ENCODE data around the gene PSTPIP1.

PSTPIP1 gene

DNA sequence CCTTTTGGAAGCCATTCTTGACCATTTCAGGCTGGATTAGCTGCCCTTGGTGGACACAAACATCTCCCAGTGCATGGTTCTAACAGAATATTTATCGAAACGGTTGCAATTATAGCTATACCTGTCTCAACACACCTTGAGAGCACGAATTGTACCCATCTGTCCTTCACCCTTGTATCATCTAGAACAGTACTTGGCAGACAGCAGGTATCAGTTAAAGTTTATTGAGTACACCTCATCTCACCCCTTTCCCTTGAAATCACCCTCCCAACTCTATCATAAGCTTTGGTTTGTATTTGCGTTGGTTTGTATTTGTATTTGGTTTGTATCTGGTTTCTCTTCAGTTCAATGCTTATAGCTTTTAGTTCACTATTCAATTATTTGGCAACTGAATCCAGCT is 63.5 kb downstream of the PSTPIP1 start:
- no peak for TF ChIP-seq RARB (CRISPR knock-in tag; IDR thresholded peaks at IDR 0.05)
- TF ChIP-seq TOX (CRISPR knock-in tag; IDR thresholded peaks at IDR 0.05; ENCODE audit: borderline replicate concordance) = no peak
- no peak for TF ChIP-seq ZNF565 (CRISPR knock-in tag; conservative IDR thresholded peaks at IDR 0.05; ENCODE audit: low read depth)
- no peak for TF ChIP-seq BACH2 (CRISPR knock-in tag; IDR thresholded peaks at IDR 0.05; ENCODE audit: borderline replicate concordance)
- no peak for ATAC-seq

DNA sequence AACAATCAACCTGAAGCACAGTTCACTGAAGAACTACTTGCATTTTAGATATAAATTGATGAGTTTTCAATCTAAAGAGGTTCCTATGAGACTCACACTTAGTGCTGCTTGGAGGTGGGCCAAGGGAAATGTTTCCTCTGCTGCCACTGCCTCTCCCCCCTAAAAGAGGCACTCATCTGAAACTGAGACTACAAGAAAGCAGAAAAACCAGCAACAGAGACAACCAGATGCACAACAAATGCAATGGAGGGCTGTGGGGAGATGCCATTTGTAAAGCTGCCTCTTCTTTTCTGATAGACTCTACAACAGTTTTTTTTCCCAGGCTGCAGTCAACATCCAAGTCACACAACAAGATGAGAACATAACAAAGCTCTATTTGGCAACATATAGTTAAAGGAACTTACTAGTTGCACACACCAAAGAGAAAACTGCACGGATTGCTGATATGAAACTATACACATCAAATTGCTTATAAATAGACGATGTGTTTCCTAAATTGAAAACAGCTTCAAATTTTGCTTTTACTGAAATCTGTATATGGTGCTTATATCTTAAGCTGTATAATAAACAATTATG is 64.9 kb downstream of the PSTPIP1 start:
- ATAC-seq = no peak
- TF ChIP-seq ZFP30 (CRISPR knock-in tag; IDR thresholded peaks at IDR 0.05) = no peak

DNA sequence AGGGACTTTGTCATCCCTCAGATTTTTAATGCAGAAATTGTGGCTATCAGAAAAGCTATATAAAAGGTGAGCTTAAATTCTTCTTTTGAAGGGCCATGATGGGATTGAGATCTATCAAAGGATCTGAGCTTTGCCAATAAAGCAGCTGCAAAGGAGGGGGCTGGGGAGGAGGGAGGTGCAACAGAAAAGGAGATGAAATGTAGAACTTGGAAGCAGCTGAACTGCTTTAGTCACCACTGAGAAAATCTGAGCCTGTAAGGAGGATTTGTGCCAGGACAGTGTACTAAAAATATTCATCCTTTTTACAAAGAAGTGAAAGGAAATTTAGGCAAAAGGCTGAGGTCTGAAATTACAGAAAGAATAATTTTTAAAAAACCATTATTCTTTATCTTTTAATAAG is 65.6 kb downstream of the PSTPIP1 start:
- peak; percentile 61 for ATAC-seq
- TF ChIP-seq SNAI2 (CRISPR knock-in tag; IDR thresholded peaks at IDR 0.05) (no peak), RARB (CRISPR knock-in tag; IDR thresholded peaks at IDR 0.05) (no peak), GLIS3 (CRISPR knock-in tag; IDR thresholded peaks at IDR 0.05) (no peak), TOX (CRISPR knock-in tag; IDR thresholded peaks at IDR 0.05; ENCODE audit: borderline replicate concordance) (no peak)

DNA sequence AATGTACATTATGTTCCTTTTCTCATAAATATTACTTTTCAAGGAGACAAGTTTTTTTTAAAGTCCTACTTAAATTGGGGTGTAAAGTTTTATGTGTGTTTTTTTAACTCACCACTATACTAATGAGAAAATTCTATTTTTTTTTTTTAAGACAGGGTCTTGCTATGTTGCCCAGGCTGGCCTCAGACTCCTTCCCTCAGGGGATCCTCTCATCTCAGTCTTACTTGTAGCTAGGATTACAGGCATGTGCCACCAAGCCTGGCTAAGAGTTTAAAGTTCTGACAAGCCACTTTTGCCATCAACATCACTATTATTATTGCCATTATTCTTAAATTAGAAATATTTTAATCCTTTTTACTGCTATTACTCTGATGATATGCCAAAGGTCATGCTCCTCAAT is 68.3 kb downstream of the PSTPIP1 start:
- TF ChIP-seq TCF4 (CRISPR knock-in tag; IDR thresholded peaks at IDR 0.05; ENCODE audit: borderline replicate concordance) = no peak
- TF ChIP-seq, protein P1, sequence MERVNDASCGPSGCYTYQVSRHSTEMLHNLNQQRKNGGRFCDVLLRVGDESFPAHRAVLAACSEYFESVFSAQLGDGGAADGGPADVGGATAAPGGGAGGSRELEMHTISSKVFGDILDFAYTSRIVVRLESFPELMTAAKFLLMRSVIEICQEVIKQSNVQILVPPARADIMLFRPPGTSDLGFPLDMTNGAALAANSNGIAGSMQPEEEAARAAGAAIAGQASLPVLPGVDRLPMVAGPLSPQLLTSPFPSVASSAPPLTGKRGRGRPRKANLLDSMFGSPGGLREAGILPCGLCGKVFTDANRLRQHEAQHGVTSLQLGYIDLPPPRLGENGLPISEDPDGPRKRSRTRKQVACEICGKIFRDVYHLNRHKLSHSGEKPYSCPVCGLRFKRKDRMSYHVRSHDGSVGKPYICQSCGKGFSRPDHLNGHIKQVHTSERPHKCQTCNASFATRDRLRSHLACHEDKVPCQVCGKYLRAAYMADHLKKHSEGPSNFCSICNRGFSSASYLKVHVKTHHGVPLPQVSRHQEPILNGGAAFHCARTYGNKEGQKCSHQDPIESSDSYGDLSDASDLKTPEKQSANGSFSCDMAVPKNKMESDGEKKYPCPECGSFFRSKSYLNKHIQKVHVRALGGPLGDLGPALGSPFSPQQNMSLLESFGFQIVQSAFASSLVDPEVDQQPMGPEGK (CRISPR knock-in tag; IDR thresholded peaks at IDR 0.05; ENCODE audit: borderline replicate concordance) = no peak
- TF ChIP-seq CSDC2 (CRISPR knock-in tag; IDR thresholded peaks at IDR 0.05) = no peak
- TF ChIP-seq ARNTL (CRISPR knock-in tag; IDR thresholded peaks at IDR 0.05; ENCODE audit: borderline replicate concordance, low read depth) = no peak
- TF ChIP-seq, protein P2, sequence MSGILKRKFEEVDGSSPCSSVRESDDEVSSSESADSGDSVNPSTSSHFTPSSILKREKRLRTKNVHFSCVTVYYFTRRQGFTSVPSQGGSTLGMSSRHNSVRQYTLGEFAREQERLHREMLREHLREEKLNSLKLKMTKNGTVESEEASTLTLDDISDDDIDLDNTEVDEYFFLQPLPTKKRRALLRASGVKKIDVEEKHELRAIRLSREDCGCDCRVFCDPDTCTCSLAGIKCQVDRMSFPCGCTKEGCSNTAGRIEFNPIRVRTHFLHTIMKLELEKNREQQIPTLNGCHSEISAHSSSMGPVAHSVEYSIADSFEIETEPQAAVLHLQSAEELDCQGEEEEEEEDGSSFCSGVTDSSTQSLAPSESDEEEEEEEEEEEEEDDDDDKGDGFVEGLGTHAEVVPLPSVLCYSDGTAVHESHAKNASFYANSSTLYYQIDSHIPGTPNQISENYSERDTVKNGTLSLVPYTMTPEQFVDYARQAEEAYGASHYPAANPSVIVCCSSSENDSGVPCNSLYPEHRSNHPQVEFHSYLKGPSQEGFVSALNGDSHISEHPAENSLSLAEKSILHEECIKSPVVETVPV (CRISPR knock-in tag; IDR thresholded peaks at IDR 0.05) = no peak
- no peak for ATAC-seq

DNA sequence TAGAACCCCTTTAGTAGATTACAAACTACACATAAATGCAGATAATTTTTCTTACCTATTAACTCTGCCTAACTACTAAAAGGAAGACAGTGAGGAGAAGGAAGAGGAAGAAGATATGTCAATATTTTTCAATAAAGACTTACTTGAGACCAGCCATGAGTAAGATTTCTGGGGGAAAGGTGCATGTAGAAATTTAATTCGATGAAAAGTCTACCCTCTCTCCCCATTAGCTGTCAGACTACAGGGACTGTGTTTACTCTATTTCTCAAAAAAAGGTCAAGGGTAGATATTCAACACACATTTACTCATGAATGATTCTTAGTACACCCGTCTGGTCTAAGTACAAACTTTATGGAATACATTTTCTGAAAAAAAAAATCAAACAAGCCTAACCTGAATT is 69.1 kb downstream of the PSTPIP1 start:
- no peak for ATAC-seq
- TF ChIP-seq, protein P3, sequence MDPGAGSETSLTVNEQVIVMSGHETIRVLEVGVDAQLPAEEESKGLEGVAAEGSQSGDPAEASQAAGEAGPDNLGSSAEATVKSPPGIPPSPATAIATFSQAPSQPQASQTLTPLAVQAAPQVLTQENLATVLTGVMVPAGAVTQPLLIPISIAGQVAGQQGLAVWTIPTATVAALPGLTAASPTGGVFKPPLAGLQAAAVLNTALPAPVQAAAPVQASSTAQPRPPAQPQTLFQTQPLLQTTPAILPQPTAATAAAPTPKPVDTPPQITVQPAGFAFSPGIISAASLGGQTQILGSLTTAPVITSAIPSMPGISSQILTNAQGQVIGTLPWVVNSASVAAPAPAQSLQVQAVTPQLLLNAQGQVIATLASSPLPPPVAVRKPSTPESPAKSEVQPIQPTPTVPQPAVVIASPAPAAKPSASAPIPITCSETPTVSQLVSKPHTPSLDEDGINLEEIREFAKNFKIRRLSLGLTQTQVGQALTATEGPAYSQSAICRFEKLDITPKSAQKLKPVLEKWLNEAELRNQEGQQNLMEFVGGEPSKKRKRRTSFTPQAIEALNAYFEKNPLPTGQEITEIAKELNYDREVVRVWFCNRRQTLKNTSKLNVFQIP (CRISPR knock-in tag; IDR thresholded peaks at IDR 0.05; ENCODE audit: borderline replicate concordance, low read depth) = no peak
- no peak for TF ChIP-seq SNAI2 (CRISPR knock-in tag; IDR thresholded peaks at IDR 0.05)
- no peak for TF ChIP-seq ZNF8 (CRISPR knock-in tag; IDR thresholded peaks at IDR 0.05)
- TF ChIP-seq ZNF565 (CRISPR knock-in tag; conservative IDR thresholded peaks at IDR 0.05; ENCODE audit: low read depth) = no peak
- no peak for TF ChIP-seq OSR1 (CRISPR knock-in tag; IDR thresholded peaks at IDR 0.05)
- TF ChIP-seq GLIS3 (CRISPR knock-in tag; IDR thresholded peaks at IDR 0.05) = no peak
- no peak for TF ChIP-seq ZFP30 (CRISPR knock-in tag; IDR thresholded peaks at IDR 0.05)
- TF ChIP-seq, protein P4, sequence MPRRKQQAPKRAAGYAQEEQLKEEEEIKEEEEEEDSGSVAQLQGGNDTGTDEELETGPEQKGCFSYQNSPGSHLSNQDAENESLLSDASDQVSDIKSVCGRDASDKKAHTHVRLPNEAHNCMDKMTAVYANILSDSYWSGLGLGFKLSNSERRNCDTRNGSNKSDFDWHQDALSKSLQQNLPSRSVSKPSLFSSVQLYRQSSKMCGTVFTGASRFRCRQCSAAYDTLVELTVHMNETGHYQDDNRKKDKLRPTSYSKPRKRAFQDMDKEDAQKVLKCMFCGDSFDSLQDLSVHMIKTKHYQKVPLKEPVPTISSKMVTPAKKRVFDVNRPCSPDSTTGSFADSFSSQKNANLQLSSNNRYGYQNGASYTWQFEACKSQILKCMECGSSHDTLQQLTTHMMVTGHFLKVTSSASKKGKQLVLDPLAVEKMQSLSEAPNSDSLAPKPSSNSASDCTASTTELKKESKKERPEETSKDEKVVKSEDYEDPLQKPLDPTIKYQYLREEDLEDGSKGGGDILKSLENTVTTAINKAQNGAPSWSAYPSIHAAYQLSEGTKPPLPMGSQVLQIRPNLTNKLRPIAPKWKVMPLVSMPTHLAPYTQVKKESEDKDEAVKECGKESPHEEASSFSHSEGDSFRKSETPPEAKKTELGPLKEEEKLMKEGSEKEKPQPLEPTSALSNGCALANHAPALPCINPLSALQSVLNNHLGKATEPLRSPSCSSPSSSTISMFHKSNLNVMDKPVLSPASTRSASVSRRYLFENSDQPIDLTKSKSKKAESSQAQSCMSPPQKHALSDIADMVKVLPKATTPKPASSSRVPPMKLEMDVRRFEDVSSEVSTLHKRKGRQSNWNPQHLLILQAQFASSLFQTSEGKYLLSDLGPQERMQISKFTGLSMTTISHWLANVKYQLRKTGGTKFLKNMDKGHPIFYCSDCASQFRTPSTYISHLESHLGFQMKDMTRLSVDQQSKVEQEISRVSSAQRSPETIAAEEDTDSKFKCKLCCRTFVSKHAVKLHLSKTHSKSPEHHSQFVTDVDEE (CRISPR knock-in tag; IDR thresholded peaks at IDR 0.05) = no peak
- TF ChIP-seq ESRRG (CRISPR knock-in tag; IDR thresholded peaks at IDR 0.05) = no peak
- TF ChIP-seq ZFP3 (CRISPR knock-in tag; IDR thresholded peaks at IDR 0.05) = no peak

Data from SK-N-SH treated with all-trans-retinoic acid at 6 μM for 48 hours (cell line).